CD4-positive, alpha-beta T cell treated with Interleukin-17A for 4 hours (primary cell): ENCODE results near the gene ACTG2.
"Not testable (repeated sequence)": the region's sequence is repeated elsewhere in the genome, so short reads cannot be mapped to it uniquely, and the experiment has no call there.

Experiments used
- DNase-seq: peaks from one replicate; pipeline ENCODE4 v3.0.0-alpha.2; 2020; ENCODE audit warnings: mixed read lengths

ACTG2 gene

GRCh38 chr2:73892631-73893329 lies at the start of gene ACTG2:
ACTG2 (plus strand) TSS chr2:73893008; CDS start chr2:73901312, 8,304 bp downstream.
- DNase-seq, result no peak

GRCh38 chr2:73844087-73844486 lies 48.7 kb upstream of the ACTG2 start:
- no peak for DNase-seq

- no peak for DNase-seq
Measured at GRCh38 chr2:73850009-73850408, 42.8 kb upstream of the ACTG2 start.

- DNase-seq, result no peak
Measured at GRCh38 chr2:73851274-73851673, 41.5 kb upstream of the ACTG2 start.

- DNase-seq, result no peak
Measured at GRCh38 chr2:73852020-73852419, 40.8 kb upstream of the ACTG2 start.

- DNase-seq, result no peak
Measured at GRCh38 chr2:73855526-73855925, 37.3 kb upstream of the ACTG2 start.

GRCh38 chr2:73856214-73856613 lies 36.6 kb upstream of the ACTG2 start:
- DNase-seq, result no peak

- DNase-seq, result peak; percentile 11
Measured at GRCh38 chr2:73859721-73860586, 32.9 kb upstream of the ACTG2 start.

- DNase-seq, result no peak
Measured at GRCh38 chr2:73862987-73863386, 29.8 kb upstream of the ACTG2 start.

GRCh38 chr2:73868204-73868978 lies 24.4 kb upstream of the ACTG2 start:
- no peak for DNase-seq

- no peak for DNase-seq
Measured at GRCh38 chr2:73870084-73870483, 22.7 kb upstream of the ACTG2 start.

- DNase-seq, result no peak
Measured at GRCh38 chr2:73877071-73877802, 15.6 kb upstream of the ACTG2 start.

- DNase-seq, result not testable (repeated sequence)
Measured at GRCh38 chr2:73877984-73878383, 14.8 kb upstream of the ACTG2 start.

GRCh38 chr2:73885406-73885805 lies 7.4 kb upstream of the ACTG2 start:
- DNase-seq, result no peak

GRCh38 chr2:73886357-73886756 lies 6.5 kb upstream of the ACTG2 start:
- DNase-seq, result no peak

- not testable (repeated sequence) for DNase-seq
Measured at GRCh38 chr2:73887596-73888353, 5.0 kb upstream of the ACTG2 start.

GRCh38 chr2:73888388-73888787 lies 4.4 kb upstream of the ACTG2 start:
- DNase-seq, result no peak

GRCh38 chr2:73889206-73889605 lies 3.6 kb upstream of the ACTG2 start:
- no peak for DNase-seq

GRCh38 chr2:73890301-73891092 lies 2.3 kb upstream of the ACTG2 start:
- DNase-seq, result no peak

- DNase-seq, result no peak
Measured at GRCh38 chr2:73891276-73891901, 1.4 kb upstream of the ACTG2 start.
